Liver (tissue), 9 donors: ENCODE measurements around the gene HERC5. TPM values are rescaled to one million over a fixed set of nuclear protein-coding genes. Genes with fewer than 3 reads are reported as not detected.

Experiments used
- DNase-seq: peaks from one replicate; pipeline ENCODE4 v3.0.0-alpha.2; 2017; ENCODE audit warnings: low spot score
- H3K27ac ChIP-seq, 2 donors: one replicate each; pipeline ENCODE4 v1.7.0; 2013; ENCODE audit warnings: inconsistent platforms in 2 of 2, low read length in 2 of 2, control low read depth in 1 of 2, low read depth in 1 of 2, mild to moderate bottlenecking in 1 of 2
- H3K27me3 ChIP-seq, 4 donors: one replicate each; pipeline versions ENCODE4 v1.6.1 to v1.7.0; 2013; ENCODE audit warnings: low read length in 3 of 4, inconsistent platforms in 1 of 4, mild to moderate bottlenecking in 1 of 4, moderate library complexity in 1 of 4; ENCODE audit not compliant: control insufficient read depth in 4 of 4, insufficient read depth in 4 of 4
- H3K36me3 ChIP-seq, 4 donors: one replicate each; pipeline versions ENCODE4 v1.6.1 to v1.7.0; 2013; ENCODE audit warnings: low read length in 3 of 4, mild to moderate bottlenecking in 3 of 4, low read depth in 1 of 4, moderate library complexity in 1 of 4; ENCODE audit not compliant: control insufficient read depth in 4 of 4, insufficient read depth in 3 of 4
- H3K4me1 ChIP-seq, 4 donors: one replicate each; pipeline versions ENCODE4 v1.6.1 to v1.7.0; 2013; ENCODE audit warnings: low read length in 3 of 4, mild to moderate bottlenecking in 3 of 4, moderate library complexity in 1 of 4; ENCODE audit not compliant: control insufficient read depth in 4 of 4, insufficient read depth in 4 of 4
- H3K4me3 ChIP-seq, 3 donors: one replicate each; pipeline versions ENCODE4 v1.6.1 to v1.7.0; 2013; ENCODE audit warnings: low read length in 3 of 3, control low read depth in 1 of 3, low read depth in 1 of 3, mild to moderate bottlenecking in 1 of 3
- H3K9ac ChIP-seq, 2 donors: one replicate each; pipeline ENCODE4 v1.7.0; 2013; ENCODE audit warnings: low read length in 2 of 2, mild to moderate bottlenecking in 2 of 2, moderate library complexity in 2 of 2, control low read depth in 1 of 2, low read depth in 1 of 2
- H3K9me3 ChIP-seq, 4 donors: one replicate each; pipeline versions ENCODE4 v1.6.1 to v1.7.0; 2013; ENCODE audit warnings: low read length in 3 of 4; ENCODE audit not compliant: control insufficient read depth in 4 of 4
- EGR1 ChIP-seq, 2 donors: IDR thresholded peaks; 2 replicates each; pipeline ENCODE4 v1.6.1; 2016 to 2018; ENCODE audit warnings: antibody characterized with exemption in 2 of 2, low read depth in 2 of 2
- FOXA1 ChIP-seq: IDR thresholded peaks from 2 replicates; pipeline ENCODE4 v1.6.1; 2016; ENCODE audit warnings: antibody characterized with exemption
- FOXA2 ChIP-seq: IDR thresholded peaks from 2 replicates; pipeline ENCODE4 v1.6.1; 2016; ENCODE audit warnings: antibody characterized with exemption
- GABPA ChIP-seq, 2 donors: IDR thresholded peaks in 1 of 2; conservative IDR thresholded peaks in 1 of 2; 2 replicates each; pipeline ENCODE4 v1.6.1; 2016; ENCODE audit warnings: antibody characterized with exemption in 2 of 2, mild to moderate bottlenecking in 1 of 2, moderate library complexity in 1 of 2
- HNF4G ChIP-seq: IDR thresholded peaks from 2 replicates; pipeline ENCODE4 v1.6.1; 2016; ENCODE audit warnings: antibody characterized with exemption
- JUND ChIP-seq, 2 donors: IDR thresholded peaks; 2 replicates each; pipeline ENCODE4 v1.6.1; 2016; ENCODE audit warnings: antibody characterized with exemption in 2 of 2
- MAX ChIP-seq: IDR thresholded peaks from 2 replicates; pipeline ENCODE4 v1.6.1; 2016; ENCODE audit warnings: antibody characterized with exemption
- NR2F2 ChIP-seq: IDR thresholded peaks from 2 replicates; pipeline ENCODE4 v1.6.1; 2016; ENCODE audit warnings: antibody characterized with exemption
- RAD21 ChIP-seq, 2 donors: IDR thresholded peaks; 2 replicates each; pipeline ENCODE4 v1.6.1; 2016; ENCODE audit warnings: antibody characterized with exemption in 2 of 2, mild to moderate bottlenecking in 2 of 2
- REST ChIP-seq: IDR thresholded peaks from 2 replicates; pipeline ENCODE4 v1.6.1; 2016; ENCODE audit warnings: antibody characterized with exemption, mild to moderate bottlenecking
- RXRA ChIP-seq, 2 donors: IDR thresholded peaks; 2 replicates each; pipeline ENCODE4 v1.6.1; 2017 to 2018; ENCODE audit warnings: antibody characterized with exemption in 2 of 2, mild to moderate bottlenecking in 1 of 2
- SP1 ChIP-seq: IDR thresholded peaks from 2 replicates; pipeline ENCODE4 v1.6.1; 2018; ENCODE audit warnings: antibody characterized with exemption, mild to moderate bottlenecking
- TAF1 ChIP-seq: conservative IDR thresholded peaks from 2 replicates; pipeline ENCODE4 v1.6.1; 2016; ENCODE audit warnings: antibody characterized with exemption, mild to moderate bottlenecking
- YY1 ChIP-seq: IDR thresholded peaks from 2 replicates; pipeline ENCODE4 v1.6.1; 2016; ENCODE audit warnings: antibody characterized with exemption, mild to moderate bottlenecking
- WGBS: extraction: QIAGEN DNeasy Blood & Tissue Kit; methylation state at CpG from one replicate; pipeline ENCODE4 v1.1.7; 2013; 5-methylcytosine and 5-hydroxymethylcytosine counted together
- polyA plus RNA-seq, 2 donors: library from polyadenylated mRNA; stranded (reverse) in 1 of 2; unstranded in 1 of 2; fragments of 200-250 nt in 1 of 2; fragments of >200 nt in 1 of 2; fragmentation: Nextera tagmentation in 1 of 2; extraction: Ambion mirVana in 1 of 2; gene quantifications; one replicate each; pipeline versions ENCODE4 v1.2.1 to v1.2.3, GENCODE V29; 2013 to 2015
- total RNA-seq, 2 donors: library from RNA; depleted of rRNA; stranded (reverse); fragments of >200 nt; gene quantifications; one replicate each; pipeline ENCODE4 v1.2.3, GENCODE V29; 2014
- TF ChIP-seq, protein P1 (sequence below): IDR thresholded peaks from 2 replicates; pipeline ENCODE4 v1.6.1; 2016; ENCODE audit warnings: antibody characterized with exemption
- donor health status: healthy.
- donor health status: healthy.
- donor health status: healthy.
- donor health status: healthy.
- donor health status: healthy.

The HERC5 gene
- total and polyA plus RNA-seq, 4 donors = 1.5 to 5.0 (median 2.9) TPM

GRCh38 chr4:88445252-88445651 is 11.7 kb upstream of the HERC5 start:
- H3K36me3 ChIP-seq = no peaks in the 10 kb centered on the region
- H3K9ac ChIP-seq = no peak overlapping the region
- DNase-seq = no peak
- H3K4me3 ChIP-seq = no peak overlapping the region
- H3K27me3 ChIP-seq = no peaks in the 10 kb centered on the region
- H3K4me1 ChIP-seq = no peaks in the 10 kb centered on the region
- H3K27ac ChIP-seq = no peak overlapping the region
- H3K9me3 ChIP-seq = no peaks in the 10 kb centered on the region
- WGBS = 84% methylated on average over 4 of the region's 4 CpGs
- TF ChIP-seq EGR1 (IDR thresholded peaks at IDR 0.05; ENCODE audit: low read depth in 2 of 2) = no peak
- TF ChIP-seq JUND (IDR thresholded peaks at IDR 0.05) = no peak
- TF ChIP-seq, protein P1, sequence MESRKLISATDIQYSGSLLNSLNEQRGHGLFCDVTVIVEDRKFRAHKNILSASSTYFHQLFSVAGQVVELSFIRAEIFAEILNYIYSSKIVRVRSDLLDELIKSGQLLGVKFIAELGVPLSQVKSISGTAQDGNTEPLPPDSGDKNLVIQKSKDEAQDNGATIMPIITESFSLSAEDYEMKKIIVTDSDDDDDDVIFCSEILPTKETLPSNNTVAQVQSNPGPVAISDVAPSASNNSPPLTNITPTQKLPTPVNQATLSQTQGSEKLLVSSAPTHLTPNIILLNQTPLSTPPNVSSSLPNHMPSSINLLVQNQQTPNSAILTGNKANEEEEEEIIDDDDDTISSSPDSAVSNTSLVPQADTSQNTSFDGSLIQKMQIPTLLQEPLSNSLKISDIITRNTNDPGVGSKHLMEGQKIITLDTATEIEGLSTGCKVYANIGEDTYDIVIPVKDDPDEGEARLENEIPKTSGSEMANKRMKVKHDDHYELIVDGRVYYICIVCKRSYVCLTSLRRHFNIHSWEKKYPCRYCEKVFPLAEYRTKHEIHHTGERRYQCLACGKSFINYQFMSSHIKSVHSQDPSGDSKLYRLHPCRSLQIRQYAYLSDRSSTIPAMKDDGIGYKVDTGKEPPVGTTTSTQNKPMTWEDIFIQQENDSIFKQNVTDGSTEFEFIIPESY = no peak
- TF ChIP-seq NR2F2 = no peak
- no peak for TF ChIP-seq RXRA (IDR thresholded peaks at IDR 0.05)
- no peak for TF ChIP-seq HNF4G
- no peak for TF ChIP-seq REST
- no peak for TF ChIP-seq MAX
- TF ChIP-seq TAF1 = no peak
- no peak for TF ChIP-seq YY1
- no peak for TF ChIP-seq SP1
- TF ChIP-seq FOXA2 = no peak
- no peak for TF ChIP-seq FOXA1

DNA sequence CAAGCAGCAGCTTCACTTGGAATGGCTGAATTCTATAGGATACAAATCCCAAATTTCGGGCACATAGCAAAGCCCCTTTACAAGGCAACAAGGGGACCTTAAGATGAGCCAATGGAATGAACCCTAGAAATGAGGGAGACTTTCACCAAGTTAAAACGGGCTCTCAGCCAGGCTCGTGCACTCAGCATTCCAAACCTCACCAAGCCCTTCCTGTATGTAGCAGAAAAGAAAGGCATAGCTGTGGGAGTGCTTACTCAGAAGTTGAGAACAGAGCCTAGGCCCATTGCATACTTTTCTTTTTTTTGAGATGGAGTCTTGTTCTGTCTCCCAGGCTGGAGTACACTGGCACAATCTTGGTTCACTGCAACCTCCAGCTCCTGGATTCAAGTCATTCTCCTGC is 10.8 kb upstream of the HERC5 start:
- no peaks in the 10 kb centered on the region for H3K4me1 ChIP-seq
- TF ChIP-seq RAD21 (IDR thresholded peaks at IDR 0.05) (no peak), RXRA (IDR thresholded peaks at IDR 0.05) (no peak), GABPA (IDR thresholded peaks at IDR 0.05 in 1 of 2, conservative IDR thresholded peaks at IDR 0.05 in 1 of 2) (no peak), FOXA1 (no peak), JUND (IDR thresholded peaks at IDR 0.05) (no peak), REST (no peak), MAX (no peak)
- TF ChIP-seq, protein P1 = no peak
- no peak overlapping the region for H3K9ac ChIP-seq
- WGBS = 81% methylated on average over 3 of the region's 3 CpGs
- no peaks in the 10 kb centered on the region for H3K9me3 ChIP-seq
- H3K27me3 ChIP-seq = no peaks in the 10 kb centered on the region
- H3K4me3 ChIP-seq = no peak overlapping the region
- H3K27ac ChIP-seq = no peak overlapping the region
- no peak for DNase-seq
- H3K36me3 ChIP-seq = no peaks in the 10 kb centered on the region
